Adrenal gland (tissue), 5 donors: ENCODE data around the gene ZNF622.

Experiments used
- CTCF ChIP-seq, 6 experiments: fragments of 450-650 bp in 4 of 6; fragments of 200-600 bp in 2 of 6; sonication (generic) in 1 of 6; IDR thresholded peaks; 1 replicate in 5 of 6; 2 replicates in 1 of 6; pipeline versions ENCODE4 v1.5.1 to v1.8.0; 2016 to 2021; ENCODE audit warnings: antibody characterized with exemption in 6 of 6, mild to moderate bottlenecking in 2 of 6, moderate library complexity in 1 of 6
- POLR2A ChIP-seq, 2 donors: fragments of 450-650 bp; IDR thresholded peaks; one replicate each; pipeline ENCODE4 v1.6.1; 2017; ENCODE audit warnings: antibody characterized with exemption in 2 of 2, mild to moderate bottlenecking in 2 of 2, moderate library complexity in 1 of 2
- donor health status: DM: no; HTN: no; CAD: no.

- TF ChIP-seq CTCF (IDR thresholded peaks at IDR 0.05) (no peak), POLR2A (IDR thresholded peaks at IDR 0.05) (no peak)
Observed at GRCh38 chr5:16497546-16497945, 31.9 kb upstream of the ZNF622 start.
